ENCODE results near the gene PTGDS. TPM values are rescaled to one million over a fixed set of nuclear protein-coding genes. Genes with fewer than 3 reads are reported as not detected.

Gene PTGDS
- total RNA-seq, 2 donors from 2014 or later: 8.7 to 36.9 TPM

GRCh38 chr9:136980669-136981478 is 3.6 kb downstream of the PTGDS start:
- ATAC-seq (no peak), DNase-seq (no peak)
- intact Hi-C loops (cut with DNase I, micrococcal nuclease): no loop called here

- ATAC-seq (no peak), DNase-seq (no peak)
- intact Hi-C loops (cut with DNase I, micrococcal nuclease): no loop called here
Observed at GRCh38 chr9:136981588-136982231, 4.4 kb downstream of the PTGDS start.

GRCh38 chr9:136982232-136983051 is 5.1 kb downstream of the PTGDS start, which contains the start of gene LCNL1:
LCNL1 (plus strand) TSS chr9:136982993; CDS start chr9:136983587, 594 bp downstream.
- DNase-seq (no peak), ATAC-seq (no peak)
- intact Hi-C loops (cut with DNase I, micrococcal nuclease): no loop called here

- ATAC-seq: no peak
- DNase-seq: no peak
- intact Hi-C loops (cut with DNase I, micrococcal nuclease): no loop called here
Observed at GRCh38 chr9:136983167-136983566, 5.9 kb downstream of the PTGDS start.

- intact Hi-C loops (cut with DNase I, micrococcal nuclease): no loop called here
- no peak for DNase-seq
- no peak for ATAC-seq
Observed at GRCh38 chr9:136983656-136984314, 6.5 kb downstream of the PTGDS start.

GRCh38 chr9:136984464-136985026 is 7.2 kb downstream of the PTGDS start:
- no peak for DNase-seq
- ATAC-seq: no peak
- intact Hi-C loops (cut with DNase I, micrococcal nuclease): no loop called here

- DNase-seq: no peak
- intact Hi-C loops (cut with DNase I, micrococcal nuclease): no loop called here
- ATAC-seq: no peak
Observed at GRCh38 chr9:136985027-136985602, 7.8 kb downstream of the PTGDS start.

GRCh38 chr9:136985853-136986252 is 8.5 kb downstream of the PTGDS start:
- ATAC-seq: no peak

GRCh38 chr9:136988872-136989271 is 11.6 kb downstream of the PTGDS start:
- no peak for DNase-seq
- no peak for ATAC-seq
- intact Hi-C loops (cut with DNase I, micrococcal nuclease): no loop called here

More at GRCh38 chr9:136985853-136986252, 8.5 kb downstream of the PTGDS start:
- DNase-seq: no peak
- intact Hi-C loops (cut with DNase I, micrococcal nuclease): no loop called here

- DNase-seq (no peak), ATAC-seq (no peak)
- intact Hi-C loops (cut with DNase I, micrococcal nuclease): no loop called here
Observed at GRCh38 chr9:136990242-136990911, 13.1 kb downstream of the PTGDS start.

- intact Hi-C loops (cut with DNase I, micrococcal nuclease): no loop called here
- ATAC-seq (peak; percentile 81), DNase-seq (peak; percentile 92 to 96)
Observed at GRCh38 chr9:136991993-136992818, 14.9 kb downstream of the PTGDS start, which contains the start of gene PAXX. PAXX (plus strand) TSS chr9:136992422; CDS start chr9:136992444, 22 bp downstream.

GRCh38 chr9:136992819-136993369 is 15.6 kb downstream of the PTGDS start:
- ATAC-seq (no peak), DNase-seq (no peak)
- intact Hi-C loops (cut with DNase I, micrococcal nuclease): no loop called here

- intact Hi-C loops (cut with DNase I, micrococcal nuclease): no loop called here
- ATAC-seq: no peak
- DNase-seq: no peak
Observed at GRCh38 chr9:136994180-136994887, 17.0 kb downstream of the PTGDS start.

- intact Hi-C loops (cut with DNase I, micrococcal nuclease): no loop called here
- DNase-seq: no peak
- no peak for ATAC-seq
Observed at GRCh38 chr9:136994888-136995230, 17.6 kb downstream of the PTGDS start.

GRCh38 chr9:136995362-136995761 is 18.1 kb downstream of the PTGDS start:
- DNase-seq (peak in 1 of 2 donors; percentile 40), ATAC-seq (no peak)
- intact Hi-C loops (cut with DNase I, micrococcal nuclease): no loop called here

- peak in 1 of 2 donors; percentile 49 for DNase-seq
- intact Hi-C loops (cut with DNase I, micrococcal nuclease): no loop called here
- ATAC-seq: no peak
Observed at GRCh38 chr9:136995772-136996311, 18.5 kb downstream of the PTGDS start.

All from left colon (tissue), 2 donors.